Measurements from ENCODE around the gene DGLUCY.
A peak's percentile ranks its signal among the peaks of the same experiment; 100 is the strongest.
"Not testable (repeated sequence)": the region's sequence is repeated elsewhere in the genome, so short reads cannot be mapped to it uniquely, and the experiment has no call there.

The DGLUCY gene

DNA sequence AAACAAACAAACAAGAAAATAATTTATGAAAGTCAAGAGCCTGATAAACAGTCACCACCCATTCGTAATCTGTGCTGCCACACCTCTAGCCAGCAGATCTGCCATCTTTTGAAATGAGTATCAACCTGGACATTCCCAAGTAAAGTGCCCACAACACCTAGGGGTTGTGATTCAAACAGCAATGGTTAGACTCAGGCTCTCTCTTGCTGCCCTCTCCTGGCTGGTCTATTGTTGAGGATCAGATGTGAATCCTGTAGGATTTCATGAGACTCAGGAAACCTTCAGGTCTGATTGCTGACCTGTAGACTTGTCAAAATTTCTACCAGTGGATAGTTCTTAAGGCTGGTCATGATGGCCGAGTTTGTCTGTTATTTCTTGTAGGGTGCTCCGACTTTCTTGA lies 26.8 kb downstream of the DGLUCY start:
- no peak for DNase-seq (ENCODE audit: low read depth)

GRCh38 chr14:91142214-91142668 lies 28.4 kb downstream of the DGLUCY start:
- no peak for DNase-seq (ENCODE audit: low read depth)

DNA sequence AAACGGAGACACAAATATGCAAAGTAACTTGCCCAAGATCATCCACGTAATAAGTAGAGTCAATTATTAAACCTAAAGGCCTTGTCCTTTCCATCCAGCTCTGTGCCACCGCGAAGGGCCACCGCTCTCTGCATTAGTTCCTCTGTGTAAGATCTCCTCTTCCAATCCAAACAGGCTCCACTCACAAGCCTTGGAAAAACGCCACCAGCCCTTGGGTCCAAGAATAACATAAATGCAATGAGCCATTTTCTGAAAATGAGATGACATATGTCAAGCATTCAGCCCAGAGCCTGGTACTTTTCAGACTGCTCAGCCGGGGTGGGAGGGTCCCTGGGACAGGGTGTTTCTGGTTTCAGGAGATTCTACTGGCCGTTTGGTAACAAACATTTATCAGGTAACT lies 30.0 kb downstream of the DGLUCY start:
- DNase-seq (ENCODE audit: low read depth), result peak; percentile 22

DNA sequence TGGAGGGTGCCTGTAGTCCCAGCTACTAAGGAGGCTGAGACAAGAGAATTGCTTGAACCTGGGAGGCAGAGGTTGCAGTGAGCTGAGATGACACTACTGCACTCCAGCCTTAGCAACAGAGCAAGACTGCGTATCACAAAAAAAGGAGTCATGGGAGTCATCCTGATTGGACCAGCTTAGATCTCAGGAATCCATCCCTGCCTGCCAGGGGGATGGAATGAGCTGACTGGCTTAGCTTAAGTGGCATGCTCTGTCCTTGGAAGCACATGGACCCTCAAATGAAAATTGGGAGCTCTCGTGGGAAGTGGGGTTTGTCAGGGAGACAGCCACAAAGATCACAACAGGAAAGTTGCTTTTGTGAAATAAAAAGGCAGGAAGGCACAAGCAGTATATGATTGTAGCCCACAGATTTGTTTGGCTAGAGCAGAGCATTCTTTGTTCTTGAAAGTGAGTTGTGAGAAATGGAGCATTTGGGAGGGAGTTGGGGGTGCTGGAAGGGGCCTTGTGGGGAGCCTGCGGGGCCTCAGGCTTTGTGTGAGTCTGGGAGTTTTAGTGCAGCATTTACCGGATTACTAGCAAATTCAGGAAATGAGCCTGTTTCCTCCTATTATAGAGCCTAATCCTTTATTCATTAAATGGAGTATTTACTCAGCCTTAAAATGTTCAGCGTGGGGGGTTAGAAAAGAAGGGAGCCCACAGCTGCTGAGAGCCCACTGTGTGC lies 30.7 kb downstream of the DGLUCY start:
- DNase-seq (ENCODE audit: low read depth), result peak; percentile 79

DNA sequence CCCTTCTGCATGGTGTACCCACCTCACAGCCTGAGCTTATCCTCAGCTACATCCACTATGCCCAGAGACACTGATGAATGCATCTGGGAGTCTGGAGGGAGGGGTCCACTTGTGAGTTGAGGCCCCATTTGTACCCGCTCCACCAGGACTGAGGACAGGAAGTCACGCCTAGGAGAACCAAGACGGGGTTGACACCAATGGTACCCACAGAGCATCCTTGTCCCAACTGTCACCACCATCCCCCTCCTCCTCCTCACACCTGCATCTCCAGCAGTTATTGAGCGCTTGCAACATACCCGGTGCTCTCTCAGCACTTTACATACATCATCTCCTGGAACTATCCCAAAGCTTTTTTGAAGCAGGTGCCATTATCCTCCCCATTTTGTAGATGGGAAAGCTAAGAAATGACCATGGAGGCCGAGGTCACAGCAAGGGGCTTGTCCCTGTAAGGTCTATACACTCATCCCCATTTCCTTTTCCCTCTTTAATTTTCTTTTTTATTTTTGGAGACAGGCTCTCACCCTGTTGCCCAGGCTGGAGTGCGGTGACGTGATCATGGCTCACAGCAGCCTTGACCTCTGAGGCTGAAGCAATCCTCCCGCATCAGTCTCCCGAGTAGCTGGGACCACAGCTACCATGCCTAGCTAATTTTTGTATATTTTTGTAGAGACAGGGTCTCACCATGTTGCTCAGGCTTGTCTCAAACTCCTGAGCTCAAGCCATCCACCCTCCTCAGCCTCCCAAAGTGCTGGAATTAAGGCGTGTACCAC lies 31.7 kb downstream of the DGLUCY start:
- DNase-seq (ENCODE audit: low read depth), result no peak

- no peak for DNase-seq (ENCODE audit: low read depth)
These were observed 32.8 kb downstream of the DGLUCY start for GRCh38 chr14:91146661-91147060.

DNA sequence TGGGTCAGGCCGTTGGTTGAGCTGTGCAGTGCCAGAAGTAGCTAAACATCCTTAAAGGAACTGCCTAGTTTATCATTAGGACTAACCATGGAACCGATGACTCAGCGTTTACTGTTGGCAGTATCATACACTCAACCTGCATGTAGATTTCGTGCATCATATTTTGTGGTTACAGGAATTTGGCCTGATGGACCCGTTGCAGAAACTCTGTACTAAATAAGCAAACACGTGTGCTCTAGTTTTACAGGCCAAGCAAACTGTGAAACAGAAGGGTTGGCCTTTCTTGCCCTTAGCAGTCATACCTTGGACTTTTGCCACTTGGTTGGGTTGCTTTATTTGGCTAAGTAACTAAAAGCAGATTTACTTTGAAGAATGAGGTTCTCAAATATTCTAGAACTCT lies 35.6 kb downstream of the DGLUCY start:
- peak; percentile 99 for DNase-seq (ENCODE audit: low read depth)

GRCh38 chr14:91152499-91152898 lies 38.6 kb downstream of the DGLUCY start:
- no peak for DNase-seq (ENCODE audit: low read depth)

DNA sequence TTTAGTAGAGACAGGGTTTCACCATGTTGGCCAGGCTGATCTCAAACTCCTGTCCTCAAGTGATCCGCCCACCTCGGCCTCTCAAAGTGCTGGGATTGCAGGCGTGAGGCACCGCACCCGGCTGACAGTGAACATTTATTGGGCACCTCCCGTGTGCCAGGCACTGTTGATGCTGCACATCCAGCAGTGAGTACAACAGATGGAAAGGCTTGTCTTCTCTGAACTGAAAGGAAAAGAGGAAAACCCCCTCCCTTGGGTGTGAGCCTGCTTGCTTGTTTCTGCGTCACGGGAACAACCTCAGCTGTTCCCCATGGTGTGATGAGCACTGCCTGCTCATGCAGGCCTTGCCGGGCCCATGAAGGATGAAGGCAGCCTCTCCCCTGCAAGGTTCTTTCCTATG lies 39.5 kb downstream of the DGLUCY start:
- DNase-seq (ENCODE audit: low read depth), result no peak

- peak; percentile 78 for DNase-seq (ENCODE audit: low read depth)
These were observed 41.2 kb downstream of the DGLUCY start for GRCh38 chr14:91154851-91155625.

- no peak for DNase-seq (ENCODE audit: low read depth)
These were observed 41.8 kb downstream of the DGLUCY start for GRCh38 chr14:91155626-91156089.

DNA sequence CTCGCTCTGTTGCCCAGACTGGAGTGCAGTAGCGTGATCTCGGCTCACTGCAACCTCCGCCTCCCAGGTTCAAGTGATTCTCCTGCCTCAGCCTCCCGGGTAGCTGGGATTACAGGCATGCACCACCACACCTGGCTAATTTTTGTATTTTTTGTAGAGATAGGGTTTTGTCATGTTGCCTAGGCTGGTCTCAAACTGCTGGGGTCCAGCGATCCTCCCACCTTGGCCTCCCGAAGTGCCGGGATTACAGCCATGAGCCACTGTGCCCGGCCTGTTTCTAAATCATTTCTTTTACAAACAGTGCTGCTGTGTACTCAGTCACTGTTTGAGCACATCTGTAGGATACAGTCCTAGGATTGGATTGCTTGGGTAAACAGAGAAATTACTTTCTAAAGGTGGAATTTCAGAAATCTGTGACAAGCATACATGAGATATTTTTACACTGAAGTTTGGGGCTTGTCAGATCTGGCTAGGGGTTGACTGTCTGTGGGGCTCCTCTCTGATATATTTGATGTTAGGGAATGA lies 42.3 kb downstream of the DGLUCY start:
- DNase-seq (ENCODE audit: low read depth), result peak; percentile 9

- DNase-seq (ENCODE audit: low read depth), result not testable (repeated sequence)
These were observed 43.0 kb downstream of the DGLUCY start for GRCh38 chr14:91156877-91157276.

DNA sequence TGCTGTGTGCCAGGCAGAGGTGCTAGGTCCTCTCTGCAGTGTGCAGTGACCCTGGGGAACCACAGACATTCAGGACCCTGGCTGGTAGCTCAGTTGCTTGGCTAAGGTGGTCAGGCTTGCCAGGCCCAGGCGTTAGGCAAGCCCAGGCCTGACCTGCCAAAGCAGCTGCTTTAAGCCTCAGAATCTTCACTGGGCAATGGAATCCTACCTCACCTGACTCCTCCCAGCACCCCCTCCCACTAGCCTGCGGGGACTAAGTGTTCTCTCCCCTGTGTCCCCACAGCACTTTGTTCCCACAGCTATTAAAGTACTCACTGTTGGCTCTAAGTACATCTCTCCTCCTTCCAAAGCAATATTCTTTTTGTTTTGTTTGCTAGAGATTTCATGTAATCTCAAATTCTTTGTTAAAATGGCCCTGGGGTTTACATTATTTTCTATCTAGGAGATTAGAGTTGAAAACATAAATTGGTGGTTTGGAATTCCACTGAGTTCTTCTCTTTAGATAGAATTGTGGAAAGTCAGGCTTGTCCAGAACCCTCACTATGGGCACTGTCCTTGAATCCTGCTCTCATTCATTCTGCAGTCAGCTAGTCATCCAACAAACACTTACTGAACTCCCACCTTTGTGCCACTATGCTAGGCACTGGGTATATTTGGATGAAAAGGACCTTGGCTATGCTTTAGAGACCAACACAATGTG lies 44.4 kb downstream of the DGLUCY start:
- DNase-seq (ENCODE audit: low read depth), result no peak

DNA sequence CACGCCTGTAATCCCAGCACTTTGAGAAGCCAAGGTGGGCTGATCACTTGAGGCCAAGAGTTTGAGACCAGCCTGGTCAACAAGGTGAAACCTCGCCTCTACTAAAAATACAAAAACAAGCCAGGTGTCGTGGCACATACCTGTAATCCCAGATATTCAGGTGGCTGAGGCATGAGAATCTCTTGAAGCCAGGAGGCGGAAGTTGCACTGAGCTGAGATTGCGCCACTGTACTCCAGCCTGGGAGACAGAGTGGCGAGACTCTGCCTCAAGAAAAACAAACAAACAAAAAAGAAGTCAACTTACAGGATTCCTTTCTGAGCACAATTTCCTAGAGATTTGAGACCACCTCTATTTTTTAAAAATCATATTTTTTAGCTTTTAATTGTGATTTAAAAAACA lies 45.3 kb downstream of the DGLUCY start:
- no peak for DNase-seq (ENCODE audit: low read depth)

GRCh38 chr14:91159906-91160305 lies 46.0 kb downstream of the DGLUCY start:
- peak; percentile 29 for DNase-seq (ENCODE audit: low read depth)

GRCh38 chr14:91163316-91163715 lies 49.4 kb downstream of the DGLUCY start:
- DNase-seq (ENCODE audit: low read depth), result no peak

DNA sequence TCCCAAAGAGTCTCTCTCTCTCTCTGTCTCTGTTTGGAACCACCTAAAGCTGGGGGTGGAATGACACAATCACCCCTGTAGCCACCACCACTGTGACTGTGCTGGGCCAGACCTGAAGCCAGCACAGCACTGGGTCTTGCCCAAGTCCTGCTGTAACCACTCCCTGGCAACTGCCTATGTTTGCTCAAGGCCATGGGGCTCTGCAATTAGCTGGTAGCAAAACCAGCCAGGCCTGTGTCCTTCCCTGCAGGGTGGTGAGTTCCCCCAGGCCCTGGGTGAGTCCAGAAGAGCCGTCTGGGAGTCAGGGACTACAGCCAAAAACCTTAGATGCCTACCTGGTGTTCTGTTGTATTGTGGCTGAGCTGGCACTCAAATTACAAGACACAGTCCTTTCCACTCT lies 50.8 kb downstream of the DGLUCY start:
- DNase-seq (ENCODE audit: low read depth), result no peak

DNA sequence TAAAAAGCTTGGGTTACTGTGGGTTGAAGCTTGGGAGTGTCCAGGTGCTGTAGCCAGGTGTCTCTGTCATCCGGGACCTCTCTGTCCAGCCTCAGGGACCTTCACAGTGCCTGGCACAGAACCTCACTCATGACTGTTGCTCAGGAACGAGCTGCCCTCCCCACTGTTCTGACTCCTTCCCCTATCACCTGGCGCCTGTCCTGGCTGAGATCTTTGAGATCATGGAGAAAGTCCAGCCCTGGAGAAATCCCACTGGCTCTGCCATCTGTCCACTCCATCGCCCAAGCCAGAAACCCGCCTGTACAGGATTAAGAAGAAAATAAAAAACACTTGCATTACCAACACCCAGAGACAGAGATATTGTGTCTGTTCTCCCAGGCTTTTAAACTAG lies 53.5 kb downstream of the DGLUCY start:
- DNase-seq (ENCODE audit: low read depth), result no peak

DNA sequence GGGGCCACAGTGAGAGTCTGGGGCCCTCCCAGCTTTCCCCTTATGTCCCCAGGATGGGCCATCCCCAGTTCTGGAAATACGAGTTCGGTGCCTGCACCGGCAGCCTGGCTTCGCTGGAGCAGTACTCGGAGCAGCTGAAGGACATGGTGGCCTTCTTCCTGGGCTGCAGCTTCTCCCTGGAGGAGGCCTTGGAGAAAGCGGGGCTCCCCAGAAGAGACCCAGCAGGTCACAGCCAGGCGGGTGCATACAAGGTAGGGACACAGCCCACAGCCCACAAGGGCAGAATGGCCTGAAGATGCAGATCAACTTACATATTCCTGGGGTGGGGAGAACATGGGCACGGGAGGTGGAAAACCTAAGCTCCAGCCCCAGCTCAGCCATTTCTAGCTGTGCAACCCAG lies 56.1 kb downstream of the DGLUCY start:
- DNase-seq (ENCODE audit: low read depth), result no peak

DNA sequence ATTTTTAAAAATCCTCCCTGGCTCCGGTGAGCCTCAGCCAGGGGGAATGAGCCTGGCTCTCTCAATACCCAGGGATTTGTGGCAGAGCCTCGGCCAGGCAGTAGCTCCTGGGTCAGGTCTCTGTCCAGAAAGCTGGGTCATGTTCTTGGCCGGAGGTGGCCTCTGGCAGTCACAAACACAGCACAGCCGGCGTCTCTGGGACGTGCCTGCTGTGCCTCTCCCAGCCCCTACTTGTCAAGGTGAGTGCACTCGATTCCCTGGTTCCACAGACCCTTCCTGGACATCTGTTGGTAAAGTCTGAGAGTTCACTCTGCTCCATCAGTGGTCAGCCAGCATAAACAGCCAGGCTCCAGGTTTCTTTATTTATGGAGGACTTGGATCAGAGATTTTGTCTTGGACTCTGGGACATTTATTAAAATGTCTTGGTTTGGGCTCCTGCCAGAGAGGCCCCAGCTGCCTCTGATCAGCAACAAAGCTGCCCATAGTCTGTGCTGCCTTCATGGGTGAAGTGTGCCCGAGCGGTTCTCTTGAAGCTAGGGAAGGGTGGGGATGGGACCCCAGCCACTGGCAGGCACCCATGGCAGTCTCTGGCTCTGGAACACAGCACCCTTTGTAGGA lies 56.7 kb downstream of the DGLUCY start:
- no peak for DNase-seq (ENCODE audit: low read depth)
